ENCODE results near the gene PADI1. TPM values are rescaled to one million over a fixed set of nuclear protein-coding genes. Genes with fewer than 3 reads are reported as not detected.
"Not testable (repeated sequence)": the region's sequence is repeated elsewhere in the genome, so short reads cannot be mapped to it uniquely, and the experiment has no call there.

The PADI1 gene
- total RNA-seq, 1 donor from 2014 or later = not detected

DNA sequence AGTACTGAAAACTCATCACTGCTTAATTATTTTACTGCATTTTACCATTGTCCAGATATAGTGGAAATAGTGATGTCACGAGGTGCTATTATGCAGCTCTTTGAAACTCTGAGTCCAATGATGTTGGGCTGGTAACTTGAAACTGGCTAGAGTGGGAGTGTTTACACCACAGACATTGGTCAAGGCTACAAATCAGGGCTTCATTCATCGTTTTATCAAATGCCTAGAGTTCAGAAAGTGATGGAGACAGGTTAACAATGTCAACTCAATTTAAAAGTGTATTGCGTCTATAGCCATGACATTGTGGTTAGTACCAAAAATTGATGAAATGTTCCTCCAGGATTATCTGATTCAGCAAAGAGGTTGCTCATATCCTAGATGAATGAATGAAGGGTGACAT is 12.7 kb downstream of the PADI1 start:
- DNase-seq = no peak

DNA sequence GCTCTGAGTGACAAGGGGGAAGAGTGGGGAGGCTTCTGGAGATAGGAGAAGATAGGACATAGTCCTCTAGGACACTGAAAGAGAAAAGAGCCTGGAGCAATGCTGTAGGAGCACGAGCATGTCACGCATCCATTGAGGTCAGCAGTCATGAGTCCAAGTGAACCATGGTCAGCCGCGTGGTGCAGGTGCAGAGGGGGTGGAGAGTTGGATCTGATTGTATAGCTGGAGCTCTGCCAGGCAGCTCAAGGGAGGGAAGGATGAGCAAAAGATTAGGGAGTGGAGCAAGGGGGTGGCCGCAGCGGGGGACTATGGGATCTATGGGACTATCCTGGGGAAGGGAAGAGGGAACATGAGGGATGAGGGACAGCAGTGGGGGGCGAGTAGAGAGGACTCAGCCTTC is 14.0 kb downstream of the PADI1 start:
- no peak for DNase-seq

DNA sequence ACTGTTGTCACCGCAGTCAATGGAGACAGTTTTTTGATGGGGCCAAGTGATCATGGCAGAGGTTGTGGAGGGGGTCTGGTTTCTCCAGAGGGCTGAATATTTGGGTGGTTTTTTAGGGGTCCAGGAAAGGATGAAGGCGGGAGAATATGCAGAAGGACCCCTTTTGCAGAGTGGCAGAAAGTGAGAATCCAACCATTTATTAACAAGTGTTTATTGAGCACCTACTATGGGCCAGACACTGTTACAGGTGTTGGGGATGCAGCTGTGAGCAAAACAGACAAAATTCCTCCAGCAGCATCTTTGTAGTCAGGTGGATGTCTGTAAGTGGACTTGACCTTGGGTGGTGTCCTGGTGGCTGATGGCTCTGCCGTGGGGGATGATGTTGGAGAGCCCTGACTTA is 15.4 kb downstream of the PADI1 start:
- no peak for DNase-seq

DNA sequence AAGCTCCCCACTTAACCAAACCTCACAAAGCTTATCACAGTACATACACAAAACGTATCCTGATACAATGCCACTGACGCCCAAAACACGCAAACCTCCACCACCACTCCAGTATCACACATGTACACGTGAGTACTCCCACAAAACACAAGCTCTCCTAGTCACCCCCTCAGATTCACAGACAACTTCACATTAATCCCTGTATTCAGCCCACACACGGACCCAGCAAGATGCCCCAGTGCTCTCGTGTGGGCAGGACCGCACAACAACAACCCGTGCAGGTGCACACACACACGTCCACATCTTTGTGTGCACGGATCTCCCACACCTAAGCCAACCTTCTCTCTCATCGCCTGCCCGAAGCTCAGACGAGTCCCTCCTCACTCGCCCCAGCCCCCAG is 17.6 kb downstream of the PADI1 start:
- no peak for DNase-seq

DNA sequence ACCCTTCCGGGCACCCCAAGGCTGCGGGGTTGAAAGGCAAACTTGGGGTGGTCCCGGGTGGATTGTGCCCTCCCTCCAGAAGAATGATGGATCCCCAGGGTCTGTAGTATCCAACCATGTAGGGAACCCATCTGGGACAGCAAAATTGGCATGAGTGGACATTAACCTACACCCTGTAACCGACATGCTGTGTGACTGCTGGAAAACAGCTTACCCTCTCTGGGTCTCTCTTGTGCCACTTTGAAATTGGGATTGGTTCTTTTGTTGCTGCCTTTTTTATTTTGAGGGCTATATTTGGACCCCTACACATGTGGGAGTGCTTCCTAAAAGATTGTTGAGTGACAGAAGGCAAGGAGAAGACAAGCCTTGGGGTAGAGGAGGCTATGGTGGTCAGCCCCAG is 19.5 kb downstream of the PADI1 start:
- no peak for DNase-seq

DNA sequence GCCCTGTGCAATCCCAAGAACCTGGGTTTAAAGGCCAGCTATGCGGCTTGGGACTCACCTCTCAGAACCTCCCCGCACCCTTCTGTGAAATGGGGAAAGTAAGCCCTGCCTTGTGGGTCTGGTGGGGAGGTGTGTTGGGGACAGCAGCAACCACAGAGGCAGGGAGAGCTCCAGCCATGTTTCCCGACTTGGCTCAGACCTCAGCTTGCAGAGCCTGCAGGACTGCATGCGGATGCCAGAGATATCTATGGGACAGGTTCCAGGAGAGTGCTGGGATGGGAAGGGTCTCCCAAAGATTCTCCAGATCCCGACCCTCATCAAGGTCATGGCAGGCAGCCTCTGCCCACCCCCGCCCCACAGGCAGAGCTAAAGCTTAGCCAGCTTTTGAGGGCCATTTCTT is 20.2 kb downstream of the PADI1 start:
- DNase-seq = no peak

DNA sequence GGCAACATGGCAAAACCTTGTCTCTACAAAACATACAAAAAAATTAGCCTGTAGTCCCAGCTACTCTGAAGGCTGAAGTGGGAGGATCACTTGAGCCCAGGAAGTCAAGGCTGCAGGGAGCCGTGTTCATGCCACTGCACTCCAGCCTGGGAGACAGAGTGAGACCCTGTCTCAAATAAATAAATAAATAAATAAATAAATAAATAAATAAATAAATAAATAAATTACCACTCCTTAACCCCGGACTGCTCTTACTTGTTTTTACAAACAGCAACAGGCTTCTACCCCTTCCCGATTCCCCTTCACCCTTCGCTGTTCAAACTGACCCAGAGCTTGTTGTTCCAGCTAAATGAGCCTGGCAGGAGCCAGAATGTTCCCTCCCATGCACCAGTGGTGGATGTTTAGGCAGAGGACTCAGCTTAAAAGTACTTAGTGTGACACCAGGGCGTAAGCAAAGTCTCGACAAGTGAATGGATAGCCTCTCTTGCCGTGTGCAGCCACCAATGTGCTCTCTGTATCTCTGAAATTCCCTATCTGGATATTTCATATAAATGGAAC is 22.5 kb downstream of the PADI1 start:
- no peak for DNase-seq

DNA sequence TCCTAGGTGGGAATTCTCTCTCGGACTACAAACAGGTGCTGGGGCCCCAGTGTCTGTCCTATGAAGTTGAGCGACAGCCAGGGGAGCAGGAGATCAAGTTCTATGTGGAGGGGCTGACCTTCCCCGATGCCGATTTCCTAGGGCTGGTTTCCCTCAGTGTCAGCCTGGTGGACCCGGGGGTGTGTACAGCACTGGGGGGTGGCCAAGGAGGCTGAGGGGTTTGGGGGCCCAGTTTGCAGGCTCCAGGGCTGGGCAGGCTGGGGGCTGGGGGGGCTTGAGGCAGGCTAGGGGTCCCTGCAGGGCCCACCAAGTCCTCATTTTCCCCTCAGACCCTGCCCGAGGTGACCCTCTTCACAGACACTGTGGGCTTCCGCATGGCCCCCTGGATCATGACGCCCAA is 23.7 kb downstream of the PADI1 start:
- DNase-seq = no peak

DNA sequence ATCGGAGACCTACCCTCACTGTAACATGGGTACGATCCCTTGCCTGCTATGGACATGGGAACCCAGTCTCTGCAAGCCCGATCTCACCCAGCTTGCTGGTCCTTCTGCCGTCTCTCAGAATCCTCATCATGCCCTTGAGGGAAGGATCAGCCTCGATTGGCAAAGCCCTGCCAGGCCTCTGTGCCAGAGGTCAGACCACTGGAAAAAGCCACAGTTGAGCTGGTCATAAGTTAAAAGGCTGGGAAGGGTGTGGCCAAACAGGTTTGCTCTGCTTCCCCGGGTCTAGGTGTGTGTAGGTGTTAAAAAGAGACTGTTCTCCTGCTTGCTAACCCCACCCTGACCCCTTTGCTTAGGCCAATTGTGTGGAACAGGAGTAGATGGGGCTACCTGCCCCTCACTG is 24.5 kb downstream of the PADI1 start:
- no peak for DNase-seq

DNA sequence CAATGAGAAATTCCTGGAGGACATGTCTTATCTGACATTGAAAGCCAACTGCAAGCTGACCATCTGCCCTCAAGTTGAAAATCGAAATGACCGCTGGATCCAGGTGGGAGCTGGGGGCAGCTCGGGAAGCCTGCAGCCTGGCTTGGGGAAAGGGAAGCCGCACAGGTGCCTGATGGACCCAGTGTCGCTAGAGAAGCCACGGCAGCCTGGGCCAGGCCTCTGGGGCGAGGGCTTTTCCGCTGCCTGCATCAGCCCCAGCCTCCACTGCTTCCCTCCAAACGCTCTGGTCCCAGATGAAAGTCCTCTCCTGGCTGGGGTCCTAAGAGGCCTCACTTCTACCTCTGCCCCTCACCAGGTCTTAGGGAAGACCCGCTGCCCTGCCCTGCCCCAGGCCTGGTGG is 25.2 kb downstream of the PADI1 start:
- no peak for DNase-seq

DNA sequence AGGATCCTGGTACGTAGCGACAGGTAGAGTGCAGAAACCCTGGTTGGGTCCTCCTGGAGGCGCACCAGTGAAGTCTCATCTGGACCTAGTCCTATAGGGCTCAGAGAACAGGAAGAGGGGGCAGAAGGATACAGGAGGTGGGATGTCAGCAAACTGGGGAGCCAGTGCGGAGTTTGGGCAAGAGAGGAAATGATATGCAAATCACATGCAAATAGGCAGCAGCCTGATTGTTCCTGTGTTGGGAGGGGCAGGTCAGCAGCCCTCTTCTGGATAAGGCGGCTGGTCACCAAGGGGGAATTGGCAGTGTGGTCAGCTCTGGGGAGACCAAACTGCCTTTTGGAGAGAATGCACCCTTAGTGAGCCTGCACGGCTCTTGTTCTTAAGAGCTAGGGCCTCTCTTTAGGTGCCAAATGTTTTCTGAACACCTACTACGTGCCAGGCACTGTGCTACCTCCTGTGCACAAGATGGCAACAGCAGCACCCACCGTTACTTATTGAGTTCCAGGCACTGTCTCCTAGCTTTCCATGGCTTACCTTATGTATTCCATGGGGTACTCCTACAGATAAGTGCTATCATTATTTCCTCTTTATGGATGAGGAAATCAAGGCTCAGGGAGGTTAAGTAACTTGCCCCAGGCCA is 25.9 kb downstream of the PADI1 start:
- DNase-seq = no peak

DNA sequence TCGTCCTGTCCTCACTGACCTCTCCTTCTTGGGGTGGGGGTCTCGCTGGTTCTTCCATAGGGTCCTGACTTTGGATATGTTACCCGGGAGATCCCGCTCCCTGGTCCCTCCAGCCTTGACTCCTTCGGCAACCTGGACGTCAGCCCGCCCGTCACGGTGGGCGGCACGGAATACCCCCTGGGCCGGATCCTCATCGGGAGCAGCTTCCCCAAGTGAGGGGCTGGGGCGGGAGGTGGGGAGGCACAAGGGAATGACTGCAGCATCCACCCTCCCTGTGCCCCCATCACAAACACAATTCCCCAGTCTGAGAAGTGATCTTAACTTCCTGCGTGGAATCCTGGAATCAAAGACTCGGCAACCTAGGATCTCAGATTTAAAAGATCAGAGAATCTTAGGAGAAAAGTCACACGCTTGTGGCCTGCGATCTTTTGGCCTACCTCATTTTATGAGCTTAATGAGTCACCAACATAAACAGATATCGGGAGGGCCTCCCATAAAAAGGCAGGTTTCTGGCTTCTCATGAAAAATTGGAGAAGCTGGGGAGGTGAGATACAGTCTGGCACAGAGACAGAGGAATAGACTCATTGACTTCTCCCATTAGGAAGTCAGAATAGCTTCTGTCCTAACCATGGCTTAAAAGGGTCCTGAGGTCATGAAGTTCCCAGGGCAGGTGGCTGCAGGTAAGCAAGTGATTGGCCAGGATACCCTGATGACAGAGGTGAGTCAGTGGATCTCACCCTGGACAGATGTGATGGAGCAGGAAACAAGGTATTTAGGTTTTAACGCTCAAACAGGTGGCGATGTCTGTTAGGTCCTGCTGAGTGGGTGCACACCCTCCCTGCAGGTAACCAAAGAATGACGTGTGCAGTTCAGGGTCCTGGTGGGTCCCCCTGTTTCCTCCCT is 28.1 kb downstream of the PADI1 start:
- DNase-seq = no peak

DNA sequence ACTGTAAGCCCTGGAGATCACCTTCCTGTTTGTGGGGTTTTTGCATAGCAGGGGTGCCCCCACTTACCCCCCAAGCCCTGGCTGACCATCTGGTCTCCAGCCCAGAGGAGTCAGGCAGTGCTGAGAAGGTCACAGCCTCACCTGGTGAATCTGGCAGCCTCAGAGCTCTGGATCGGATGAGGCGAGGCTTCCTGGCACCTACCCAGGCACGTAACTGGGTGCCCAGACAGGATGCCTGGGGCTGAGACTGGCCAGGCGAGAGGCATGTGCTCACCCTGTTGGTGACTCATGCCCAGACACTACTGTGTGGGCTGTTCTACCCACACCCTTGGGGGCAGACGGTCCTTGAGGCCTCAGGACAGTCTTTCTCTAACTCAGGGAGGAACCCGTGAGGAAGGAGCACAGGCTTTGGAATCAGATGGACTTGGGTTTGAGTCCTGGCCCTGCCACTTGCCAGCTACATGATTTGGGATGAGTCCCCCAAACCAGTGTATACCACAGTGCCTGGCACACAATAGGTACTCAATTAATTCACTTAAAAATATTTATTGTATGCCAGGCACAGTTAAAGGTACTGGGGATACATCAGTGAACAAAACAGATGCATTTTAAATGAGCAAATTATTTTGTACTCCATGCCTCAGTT is 28.9 kb downstream of the PADI1 start:
- DNase-seq = no peak

DNA sequence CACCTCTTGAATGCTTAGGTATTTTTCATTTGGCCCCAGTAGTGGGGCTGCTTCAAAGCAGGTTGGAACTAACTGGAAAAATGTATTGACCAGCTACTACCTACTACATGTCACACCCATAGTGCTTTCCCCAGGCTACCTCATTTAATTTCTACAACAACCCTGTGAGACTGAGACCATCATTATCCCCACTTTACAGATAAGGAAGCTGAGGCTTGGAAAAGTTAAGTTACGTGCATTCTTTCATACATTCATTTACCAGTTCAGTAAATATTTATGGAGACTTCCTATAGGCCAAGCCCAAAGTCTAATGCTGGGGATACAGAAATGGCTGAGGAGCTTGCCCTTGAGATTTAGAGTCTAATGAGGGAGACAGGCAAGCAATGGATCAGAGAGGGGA is 29.5 kb downstream of the PADI1 start:
- no peak for DNase-seq

DNA sequence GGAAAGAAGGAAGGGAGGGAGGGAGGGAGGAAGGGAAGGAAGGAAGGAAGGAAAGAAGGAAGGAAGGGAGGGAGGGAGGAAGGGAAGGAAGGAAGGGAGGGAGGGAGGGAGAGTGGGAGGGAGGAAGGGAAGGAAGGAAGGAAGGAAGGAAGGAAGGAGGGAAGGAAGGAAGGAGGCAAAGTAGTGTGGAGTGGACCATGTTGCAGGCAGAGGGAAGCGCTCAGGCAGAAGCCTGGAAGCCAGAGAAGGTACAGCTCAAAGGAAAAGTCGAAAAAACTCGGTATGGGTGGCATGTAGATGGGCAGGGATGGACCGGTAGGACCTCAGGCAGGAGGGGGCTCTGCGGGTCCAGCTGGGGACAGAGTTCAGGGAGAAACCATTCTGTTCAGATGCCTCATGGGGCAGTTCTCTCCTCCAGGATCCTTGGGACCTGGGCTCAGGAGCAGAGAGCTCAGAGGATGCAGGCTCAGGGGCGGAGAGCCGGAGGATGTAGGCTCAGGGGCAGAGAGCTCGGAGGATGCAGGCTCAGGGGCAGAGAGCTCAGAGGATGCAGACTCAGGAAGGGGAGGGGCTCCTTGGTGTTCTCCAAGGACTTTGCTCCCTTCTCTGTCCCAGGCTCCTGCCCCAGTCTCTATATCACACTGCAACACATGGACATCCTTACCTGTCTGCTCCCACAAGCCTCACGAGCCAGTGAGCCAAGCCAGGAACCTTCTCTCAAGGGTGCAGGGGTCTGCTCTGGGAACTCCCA is 30.4 kb downstream of the PADI1 start:
- no peak for DNase-seq

DNA sequence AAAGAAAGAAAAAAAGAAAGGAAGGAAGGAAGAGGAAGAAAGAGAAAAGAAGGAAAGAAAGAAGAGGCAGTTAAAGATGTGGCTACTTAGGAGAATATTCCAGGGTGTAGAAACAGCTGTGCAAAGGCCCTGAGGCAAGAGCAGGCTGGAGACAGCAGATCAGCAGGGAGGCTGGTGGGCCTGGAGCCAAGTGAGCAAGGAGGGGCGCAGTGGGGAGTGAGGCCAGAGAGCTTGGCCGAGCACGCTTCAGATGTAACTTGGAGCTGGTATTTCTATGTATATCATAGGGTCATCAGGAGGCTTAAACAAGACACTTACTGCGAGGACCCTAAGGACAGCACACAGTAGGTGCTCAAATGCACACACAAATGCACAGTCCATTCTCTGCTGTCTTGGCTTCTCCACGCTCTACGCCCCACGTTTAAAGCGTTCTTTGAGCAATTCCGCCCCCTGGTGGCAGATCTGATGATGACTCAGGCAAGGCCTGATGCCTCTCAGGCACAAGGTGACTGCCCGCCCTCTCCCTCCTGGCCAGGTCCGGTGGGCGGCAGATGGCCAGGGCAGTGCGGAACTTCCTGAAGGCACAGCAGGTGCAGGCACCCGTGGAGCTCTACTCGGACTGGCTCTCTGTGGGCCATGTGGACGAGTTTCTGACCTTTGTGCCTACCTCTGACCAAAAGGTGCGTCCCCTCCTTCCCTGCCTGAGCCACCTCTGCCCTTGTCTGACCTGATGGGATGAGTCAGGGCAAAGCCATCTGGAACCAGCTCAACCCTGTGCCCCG is 32.0 kb downstream of the PADI1 start:
- DNase-seq = peak; percentile 67

DNA sequence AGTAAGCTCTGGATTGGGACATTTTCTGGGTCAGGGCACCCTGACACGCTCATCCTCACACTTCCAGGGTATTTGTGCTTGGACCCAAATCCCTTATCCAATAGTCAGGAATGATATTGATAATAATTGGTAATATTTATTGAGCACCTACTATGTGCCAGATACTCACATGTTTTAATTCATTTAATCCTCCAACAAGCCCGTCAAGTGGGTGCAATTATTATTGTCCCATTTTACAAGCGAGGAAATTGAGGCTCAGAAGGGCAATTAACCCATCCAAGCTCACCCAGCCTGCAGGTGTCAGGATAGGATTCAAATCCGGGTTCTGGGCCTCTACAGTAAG is 32.6 kb downstream of the PADI1 start:
- no peak for DNase-seq

DNA sequence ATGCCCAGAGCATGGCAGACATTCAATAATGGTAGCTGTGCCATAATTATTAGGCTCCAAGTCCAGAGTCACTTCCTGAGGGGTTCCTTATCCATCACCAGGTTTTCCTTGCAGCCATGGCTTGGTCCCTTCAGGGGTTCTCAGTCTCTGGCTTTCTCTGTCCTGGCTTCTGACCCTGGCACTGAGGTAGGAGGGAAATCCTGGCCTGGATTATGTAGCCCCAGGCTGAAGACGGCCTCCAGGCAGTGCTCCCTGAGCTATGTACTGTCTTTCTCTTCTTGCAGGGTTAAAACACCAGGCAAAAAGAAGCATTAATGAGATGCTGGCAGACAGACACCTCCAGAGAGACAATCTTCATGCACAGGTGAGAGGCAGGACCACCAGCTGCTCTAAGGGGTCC is 34.5 kb downstream of the PADI1 start:
- no peak for DNase-seq

DNA sequence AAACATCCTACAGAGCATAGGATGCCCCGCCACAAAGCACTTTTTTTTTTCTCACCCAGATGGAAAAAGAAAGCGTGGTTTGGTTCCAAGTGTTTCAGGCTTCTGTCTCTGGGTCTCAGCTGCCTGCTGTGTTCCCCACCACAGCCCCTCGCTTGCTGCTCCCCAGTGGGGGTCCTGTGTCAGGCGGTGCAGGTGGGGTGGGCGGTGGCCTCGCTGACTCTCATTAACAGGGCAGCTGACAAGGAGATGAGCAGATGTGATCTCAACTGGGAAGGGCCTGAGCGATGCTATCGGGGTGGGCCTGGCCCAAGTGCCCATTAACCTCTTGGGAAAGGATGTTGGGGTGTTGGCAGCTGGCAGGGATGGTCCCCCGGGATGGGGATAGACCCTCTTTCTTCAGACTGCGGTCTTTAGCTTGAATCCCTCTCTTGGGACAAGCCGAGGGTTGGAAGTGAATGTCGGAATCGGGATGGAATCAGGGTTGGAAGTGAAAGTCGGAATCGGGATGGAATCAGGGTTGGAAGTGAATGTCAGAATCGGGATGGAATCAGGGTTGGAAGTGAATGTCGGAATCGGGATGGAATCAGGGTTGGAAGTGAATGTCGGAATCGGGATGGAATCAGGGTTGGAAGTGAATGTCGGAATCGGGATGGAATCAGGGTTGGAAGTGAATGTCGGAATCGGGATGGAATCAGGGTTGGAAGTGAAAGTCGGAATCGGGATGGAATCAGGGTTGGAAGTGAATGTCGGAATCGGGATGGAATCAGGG is 36.3 kb downstream of the PADI1 start:
- DNase-seq = not testable (repeated sequence)

DNA sequence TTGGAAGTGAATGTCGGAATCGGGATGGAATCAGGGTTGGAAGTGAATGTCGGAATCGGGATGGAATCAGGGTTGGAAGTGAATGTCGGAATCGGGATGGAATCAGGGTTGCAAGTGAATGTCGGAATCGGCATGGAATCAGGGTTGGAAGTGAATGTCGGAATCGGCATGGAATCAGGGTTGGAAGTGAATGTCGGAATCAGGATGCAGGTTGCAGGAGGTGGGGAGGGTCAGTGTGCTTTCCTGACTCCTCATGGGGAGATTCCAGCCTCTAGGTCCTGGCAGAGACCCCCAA is 36.8 kb downstream of the PADI1 start:
- not testable (repeated sequence) for DNase-seq

DNA sequence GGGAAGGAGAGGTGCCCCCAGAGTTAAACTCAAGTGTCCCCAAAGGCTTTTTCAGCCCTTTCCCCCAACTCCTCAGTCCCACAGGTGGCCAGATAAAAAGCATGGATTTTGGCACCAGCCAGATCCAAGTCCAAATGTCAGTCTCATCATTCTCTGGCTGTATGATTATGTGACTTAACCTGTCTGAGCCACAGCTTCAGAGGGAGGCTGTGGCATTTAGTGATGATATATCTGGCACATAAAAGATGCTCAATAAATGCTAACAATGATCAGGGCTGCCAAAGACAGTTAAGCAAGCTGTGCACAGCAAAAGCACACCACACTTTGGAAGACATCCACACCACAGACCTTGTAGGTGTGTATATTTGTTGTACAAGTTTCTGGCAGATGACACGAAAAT is 38.3 kb downstream of the PADI1 start:
- DNase-seq = no peak

Measured in occipital lobe (tissue), 2 donors.